ENCODE measurements around the gene HUNK.

HUNK gene

DNA sequence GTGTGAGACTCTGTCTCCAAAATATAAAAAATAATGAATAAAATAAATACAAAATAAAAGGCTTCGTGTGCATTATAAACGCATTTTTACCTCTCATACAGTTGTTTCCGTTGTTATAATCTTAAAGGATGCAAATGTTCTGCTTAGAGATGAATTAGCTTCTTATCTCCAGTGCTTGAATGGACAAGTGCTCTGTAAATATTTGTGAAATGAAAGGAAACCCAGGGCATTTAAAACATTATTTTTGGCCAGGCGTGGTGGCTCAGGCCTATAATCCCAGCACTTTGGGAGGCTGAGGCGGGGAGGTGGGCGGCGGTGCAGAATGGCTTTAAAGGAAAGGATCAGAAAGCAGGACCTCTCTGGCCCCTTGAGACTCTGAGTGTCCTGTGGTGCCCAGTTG is 94.5 kb downstream of the HUNK start:
- DNase-seq = no peak

DNA sequence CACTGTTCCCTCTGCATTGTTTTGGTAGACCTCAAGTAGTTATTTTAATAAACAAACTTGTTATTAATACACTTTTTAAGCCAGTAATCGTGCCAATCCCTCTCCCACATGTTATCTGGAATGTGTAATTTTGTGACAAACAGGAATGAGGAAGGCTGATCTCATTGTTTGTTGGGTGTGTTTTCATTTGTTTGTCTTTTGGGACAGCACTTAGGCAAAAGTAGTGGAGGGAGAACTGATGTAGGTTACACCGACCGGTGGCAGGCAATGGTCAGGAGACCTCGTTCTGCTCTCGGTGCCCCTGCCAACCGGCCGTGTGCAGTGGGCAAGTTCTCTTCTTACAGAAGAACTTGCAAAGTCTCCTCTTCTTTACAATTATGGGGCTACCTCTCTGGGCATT is 99.8 kb downstream of the HUNK start:
- no peak for DNase-seq

DNA sequence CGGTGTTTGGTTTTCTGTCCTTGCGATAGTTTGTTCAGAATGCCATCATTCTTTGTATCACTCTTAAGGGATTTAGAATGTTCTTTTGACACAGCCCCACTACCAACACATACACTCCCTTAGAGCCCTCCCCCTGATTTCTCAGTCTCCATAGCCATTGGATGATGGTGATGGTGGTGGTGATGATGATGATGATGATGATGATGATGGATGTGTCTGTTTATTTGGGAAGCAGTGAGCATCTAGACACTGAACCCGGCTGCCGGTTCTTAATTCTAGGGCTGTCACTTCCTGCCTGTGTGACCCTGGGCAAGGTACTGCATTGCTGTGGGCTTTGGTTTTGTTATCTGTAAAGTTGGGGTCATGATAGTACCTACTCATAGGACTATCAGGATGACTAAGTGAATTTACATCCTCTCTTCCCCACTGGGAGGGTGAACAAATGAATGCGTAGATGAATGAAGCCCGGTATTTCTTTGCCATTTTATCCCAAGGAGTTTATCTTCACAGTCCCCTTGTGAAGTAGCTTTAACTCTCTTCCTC is 100.7 kb downstream of the HUNK start:
- DNase-seq = no peak

DNA sequence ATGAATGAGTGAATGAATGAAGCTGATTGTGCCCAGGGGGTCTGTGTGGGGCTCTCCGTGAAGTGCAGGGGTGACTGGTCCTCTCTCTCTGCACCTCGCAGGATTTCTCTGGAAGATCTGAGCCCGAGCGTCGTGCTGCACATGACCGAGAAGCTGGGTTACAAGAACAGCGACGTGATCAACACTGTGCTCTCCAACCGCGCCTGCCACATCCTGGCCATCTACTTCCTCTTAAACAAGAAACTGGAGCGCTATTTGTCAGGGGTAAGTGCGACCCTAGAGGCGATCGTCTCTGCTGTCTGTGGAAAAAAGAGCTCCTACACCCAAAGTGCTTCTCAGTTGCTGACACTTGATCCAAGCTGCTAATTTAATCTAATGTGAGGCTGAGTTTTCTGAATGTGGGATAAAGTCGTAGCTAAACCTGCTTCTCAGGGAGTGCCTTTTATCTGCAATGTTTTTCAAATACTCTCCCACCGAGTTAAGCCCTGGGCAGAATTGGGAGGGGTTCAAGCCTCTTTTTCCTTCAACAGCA is 101.7 kb downstream of the HUNK start:
- DNase-seq = no peak

DNA sequence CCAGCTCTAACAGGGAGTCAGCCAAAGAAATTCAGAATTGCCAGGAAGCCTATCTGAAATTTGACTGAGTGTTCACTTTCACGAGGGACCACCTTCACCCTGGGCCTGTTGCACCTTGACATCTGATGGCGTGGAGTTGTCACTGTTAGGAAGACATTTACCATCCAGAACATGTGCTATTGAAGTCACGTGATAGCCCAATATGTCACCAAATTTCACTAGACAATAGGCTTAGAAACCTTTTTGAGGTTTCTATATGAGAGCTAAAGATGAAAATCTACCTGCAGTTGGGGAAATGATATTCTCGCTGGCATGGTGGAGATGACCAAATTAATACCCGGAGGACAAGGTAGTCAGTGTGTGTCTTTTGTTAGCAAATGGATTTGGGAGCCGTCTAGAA is 102.7 kb downstream of the HUNK start:
- no peak for DNase-seq

DNA sequence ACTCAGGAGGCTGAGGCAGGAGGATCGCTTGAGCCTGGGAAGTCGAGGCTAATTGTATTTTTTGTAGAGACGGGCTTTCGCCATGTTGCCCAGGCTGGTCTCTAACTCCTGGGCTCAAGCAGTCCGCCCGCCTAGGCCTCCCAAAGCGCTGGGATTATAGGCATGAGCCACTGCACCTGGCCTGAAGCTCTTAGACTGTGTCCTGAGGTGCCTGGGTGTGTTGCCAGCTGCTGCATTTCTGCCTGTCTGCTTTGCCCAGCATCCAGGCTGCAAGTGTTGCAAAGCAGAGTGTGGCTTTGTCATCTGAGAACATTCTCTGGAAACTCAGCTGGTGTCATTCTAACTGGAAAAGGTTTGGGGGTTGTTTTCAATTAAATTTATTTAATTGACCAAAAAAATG is 105.0 kb downstream of the HUNK start:
- DNase-seq = no peak

DNA sequence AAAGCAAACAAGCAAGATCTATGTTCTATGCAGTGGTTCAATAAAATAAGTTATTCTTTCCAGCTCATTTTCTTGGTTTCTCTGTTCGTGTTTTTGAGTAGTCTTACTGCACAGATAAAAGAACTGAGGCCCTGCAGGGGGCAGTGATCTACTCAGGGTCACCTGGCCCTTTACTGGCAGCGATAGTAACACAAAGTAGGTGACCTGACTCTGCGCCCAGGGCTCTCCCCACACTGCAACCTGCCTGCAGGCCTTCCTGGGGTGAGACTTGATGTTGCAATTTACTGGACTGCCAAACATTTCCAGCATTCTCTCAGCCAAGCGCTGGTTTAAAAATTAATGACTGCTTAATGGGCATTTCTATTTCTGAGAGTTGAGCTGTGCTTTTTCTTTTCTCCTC is 110.3 kb downstream of the HUNK start:
- DNase-seq = no peak

DNA sequence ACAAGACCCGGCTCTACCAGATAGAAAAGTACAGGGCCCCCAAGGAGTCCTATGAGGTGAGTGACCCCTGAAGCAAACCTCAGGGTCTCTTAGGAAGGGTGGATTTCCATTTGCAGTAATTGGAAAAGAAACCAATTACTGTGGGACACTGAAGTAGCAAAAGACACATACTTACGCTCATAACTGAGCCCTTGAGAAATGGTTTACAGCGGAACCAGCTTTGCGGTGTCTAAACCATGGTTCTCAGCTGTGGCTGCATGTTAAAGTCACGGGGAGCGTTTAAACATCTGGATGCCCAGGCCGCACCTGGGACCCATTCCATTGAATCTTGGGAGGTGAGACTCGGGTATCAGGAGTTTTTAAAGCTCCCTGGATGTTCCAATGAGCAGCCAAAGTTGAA is 110.7 kb downstream of the HUNK start:
- no peak for DNase-seq

DNA sequence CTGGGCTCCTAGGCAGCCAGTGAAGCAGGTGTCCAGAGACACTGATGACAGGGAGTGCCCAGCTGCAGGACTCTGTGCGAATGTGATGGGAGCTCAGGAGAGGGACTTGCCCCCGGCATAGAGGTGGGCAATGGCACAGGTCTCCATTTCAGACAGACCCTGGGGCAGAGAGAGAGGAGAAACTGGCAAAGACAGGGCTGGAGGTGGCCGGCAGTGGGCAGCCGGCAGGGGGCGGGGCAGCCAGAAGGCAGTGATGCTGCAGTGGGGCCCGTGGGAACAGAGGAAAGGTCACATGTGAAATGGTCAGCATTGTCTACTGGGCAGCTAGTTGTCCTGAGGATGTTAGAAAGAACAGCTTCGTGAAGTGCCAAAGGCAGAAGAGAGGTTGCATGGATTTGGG is 112.6 kb downstream of the HUNK start:
- no peak for DNase-seq

DNA sequence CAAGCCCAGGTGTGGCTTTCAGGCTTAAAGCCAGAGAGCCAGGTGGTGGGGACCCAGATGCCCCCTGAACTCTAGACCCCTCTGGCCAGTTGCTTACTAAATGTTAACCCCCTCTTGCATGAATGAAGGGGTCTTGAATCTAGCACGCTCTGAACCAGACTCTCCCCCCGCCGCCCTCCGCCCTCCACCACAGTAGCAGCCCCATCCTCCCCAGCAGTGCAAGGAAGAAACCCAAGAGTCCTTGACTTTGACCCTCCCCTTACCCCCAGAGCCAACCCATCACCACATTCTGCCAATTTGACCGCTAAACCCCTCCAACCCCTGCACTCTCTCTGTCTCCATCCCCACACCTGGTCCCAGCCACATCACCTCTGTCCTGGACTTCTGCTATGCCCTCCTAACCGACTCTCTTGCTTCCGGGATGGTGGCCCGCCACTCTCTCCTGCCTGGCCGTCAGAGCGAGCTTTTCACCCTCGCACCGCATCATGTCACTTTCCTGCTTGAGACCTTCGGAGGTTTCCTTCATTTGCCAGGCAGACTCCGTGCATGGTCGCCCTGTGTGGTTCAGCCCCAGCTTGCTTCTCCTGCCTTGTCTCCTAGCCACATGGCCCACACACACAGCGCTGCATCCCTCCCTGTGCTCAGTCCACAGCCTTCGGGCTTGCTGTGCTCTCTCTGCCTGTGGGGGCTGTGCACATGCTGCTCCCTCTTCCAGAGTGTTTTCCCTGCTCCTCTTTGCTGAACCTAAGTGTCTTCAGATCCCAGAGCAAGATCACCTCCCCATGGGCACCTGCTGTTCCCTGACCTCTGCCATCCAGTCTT is 113.4 kb downstream of the HUNK start:
- no peak for DNase-seq

DNA sequence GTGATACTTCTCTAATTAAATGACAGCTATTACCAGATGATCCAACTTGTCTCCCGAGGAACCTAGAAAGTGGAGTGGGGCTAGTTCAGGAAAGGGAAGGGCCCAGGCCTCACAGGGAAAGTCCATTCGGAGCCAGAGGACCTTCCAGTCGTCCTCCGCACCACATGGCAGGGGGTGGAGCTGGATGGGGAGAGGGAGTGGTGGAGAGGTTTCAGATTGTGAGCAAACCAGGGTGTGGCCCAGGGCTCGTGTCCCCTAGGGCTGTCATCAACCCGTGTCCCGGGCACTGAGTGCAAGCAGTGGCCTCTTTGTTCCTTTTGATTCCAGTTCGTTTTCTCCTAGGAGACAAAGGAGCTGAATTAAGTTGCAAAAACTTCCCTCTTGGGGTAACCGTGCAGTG is 114.9 kb downstream of the HUNK start:
- DNase-seq = no peak

DNA sequence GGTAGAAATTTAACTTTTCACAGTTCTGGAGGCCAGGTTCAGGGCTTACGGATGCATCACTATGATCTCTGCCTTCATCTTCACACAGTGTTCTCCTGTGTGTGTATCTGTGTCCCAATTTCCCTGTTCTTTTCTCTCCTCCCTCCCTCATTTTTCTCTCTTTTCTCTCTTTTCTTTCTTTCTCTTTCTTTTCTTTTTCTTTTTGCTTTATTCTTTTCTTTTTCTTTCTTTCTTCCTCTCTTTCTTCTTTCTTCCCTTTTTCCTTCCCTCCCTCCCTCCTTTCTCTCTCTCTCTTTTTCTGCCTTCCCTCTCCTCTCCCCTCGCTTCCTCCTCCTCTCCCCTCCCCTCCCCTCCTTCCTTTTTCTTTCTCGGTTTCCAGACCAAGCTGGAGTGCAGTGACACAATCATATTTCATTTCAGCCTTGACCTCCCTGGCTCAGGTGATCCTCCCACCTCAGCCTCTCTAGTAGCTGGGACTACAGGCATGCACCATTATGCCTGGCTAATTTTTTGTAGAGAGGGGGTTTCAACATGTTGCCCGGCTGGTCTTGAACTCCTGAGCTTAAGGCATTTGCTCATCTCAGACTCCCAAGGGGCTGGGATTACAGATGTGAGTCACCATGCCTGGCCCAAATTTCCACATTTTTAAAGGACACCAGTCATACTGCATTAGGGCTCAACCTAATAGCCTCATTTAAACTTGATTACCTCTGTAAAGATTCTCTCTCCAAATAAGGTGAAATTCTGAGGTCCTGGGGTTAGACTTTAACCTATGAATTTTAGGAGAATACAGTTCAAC is 115.9 kb downstream of the HUNK start:
- no peak for DNase-seq

DNA sequence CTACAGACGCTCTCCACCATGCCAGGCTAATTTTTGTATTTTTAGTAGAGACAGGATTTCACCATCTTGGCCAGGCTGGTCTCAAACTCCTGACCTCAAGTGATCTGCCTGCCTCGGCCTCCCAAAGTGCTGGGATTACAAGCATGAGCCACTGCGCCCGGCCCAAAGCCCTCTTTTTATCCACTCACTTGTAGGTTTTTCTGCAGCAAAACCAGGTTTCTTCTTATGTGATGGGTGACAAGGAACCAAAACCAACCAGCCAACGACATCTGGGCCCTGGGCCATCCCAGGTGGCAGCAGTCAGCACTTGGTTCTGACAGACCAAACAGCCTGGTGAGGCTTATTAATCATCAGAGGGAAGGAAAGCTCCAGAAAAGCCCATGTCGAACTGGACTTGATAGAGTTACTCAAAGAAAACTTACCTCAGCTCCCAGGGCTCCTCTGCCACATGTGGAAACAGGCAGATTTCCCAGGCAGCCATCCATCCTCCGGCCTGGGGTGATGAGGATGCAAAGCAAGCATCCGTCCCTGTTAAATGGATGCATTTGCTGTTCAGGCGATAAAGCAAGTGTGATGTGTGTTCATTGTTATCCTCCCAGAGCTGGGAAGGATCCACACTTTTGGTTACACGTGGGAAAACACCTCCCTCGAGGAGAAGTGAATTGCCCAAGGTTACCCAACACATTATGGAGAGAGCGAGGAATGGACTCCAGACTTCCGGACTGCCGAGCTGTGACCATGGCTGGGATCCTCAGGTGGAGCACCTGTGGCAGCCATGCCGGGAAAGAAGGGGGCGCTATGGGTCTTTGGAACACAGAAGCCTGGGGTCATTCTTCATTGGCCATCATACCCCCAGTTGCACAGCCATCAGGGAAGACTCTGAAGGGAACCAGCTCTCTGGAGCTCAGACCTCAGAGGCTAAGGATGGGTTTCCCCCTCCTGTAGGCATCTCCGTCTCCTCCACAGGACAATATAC is 118.8 kb downstream of the HUNK start:
- DNase-seq = no peak

DNA sequence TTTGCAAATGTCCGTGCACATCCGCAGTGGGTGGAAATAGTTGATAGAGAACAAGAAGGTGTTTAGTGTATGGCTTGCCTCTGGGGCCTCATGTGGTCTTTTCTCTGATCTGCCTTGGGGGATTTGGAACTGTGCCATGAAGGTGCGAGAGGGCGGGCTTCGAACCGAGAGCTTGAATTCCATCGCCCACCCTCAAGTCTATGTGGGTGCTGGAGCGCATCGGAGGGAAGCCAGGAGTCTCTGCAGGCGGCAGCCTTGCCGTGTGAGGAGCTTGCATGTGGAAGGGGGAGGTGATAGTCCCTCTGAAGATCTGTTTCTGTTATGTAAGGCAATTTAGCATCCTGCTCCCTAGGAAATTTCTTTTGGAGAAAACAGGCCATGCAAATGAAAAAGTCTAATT is 119.6 kb downstream of the HUNK start:
- no peak for DNase-seq

DNA sequence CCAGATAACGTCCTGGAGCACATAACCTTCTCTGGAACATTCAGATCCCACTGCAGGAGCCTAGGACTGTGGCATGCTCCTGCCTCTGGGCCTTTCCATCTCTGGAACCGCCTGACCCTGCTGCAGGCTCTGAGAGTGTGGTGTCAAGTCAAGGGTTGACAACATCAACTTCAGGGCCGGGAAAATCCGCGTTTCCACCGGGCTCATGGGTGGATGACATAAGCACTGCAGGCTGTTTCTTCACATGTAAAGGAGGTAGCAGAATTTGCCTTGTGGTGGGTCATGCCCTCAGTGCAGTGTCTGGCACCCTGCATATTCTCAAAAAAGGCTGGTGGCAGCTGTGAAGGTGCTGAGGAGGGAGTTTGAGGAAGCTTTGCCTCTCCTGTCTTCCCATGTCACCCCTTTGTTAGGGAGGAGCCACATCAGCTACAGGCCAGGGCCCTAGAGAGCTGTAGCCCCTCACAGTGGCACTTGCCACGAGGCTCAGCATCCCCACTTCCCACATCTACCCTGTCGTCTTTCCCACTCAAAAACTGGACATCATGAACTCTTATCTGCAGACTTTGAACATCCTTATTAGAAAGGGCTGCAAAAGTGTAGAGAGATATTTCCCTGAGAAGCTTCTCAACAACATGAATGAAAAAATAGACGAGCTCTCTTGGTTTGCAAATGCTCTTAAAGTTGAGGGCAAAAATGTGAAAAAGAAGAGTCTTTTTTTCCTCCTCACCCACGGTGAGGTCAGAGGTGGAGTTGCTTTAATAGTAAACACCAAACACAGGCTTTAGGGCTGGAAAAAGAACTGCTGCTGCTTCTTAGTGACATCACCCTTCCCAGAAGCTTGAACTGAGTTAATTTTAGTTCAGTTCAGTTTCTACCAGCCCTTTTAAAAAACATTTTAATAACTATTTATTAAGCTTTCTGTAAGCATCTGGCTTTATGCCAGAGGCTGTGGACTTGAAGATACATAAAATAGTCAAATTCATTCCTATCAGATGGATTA is 121.3 kb downstream of the HUNK start:
- DNase-seq = no peak

DNA sequence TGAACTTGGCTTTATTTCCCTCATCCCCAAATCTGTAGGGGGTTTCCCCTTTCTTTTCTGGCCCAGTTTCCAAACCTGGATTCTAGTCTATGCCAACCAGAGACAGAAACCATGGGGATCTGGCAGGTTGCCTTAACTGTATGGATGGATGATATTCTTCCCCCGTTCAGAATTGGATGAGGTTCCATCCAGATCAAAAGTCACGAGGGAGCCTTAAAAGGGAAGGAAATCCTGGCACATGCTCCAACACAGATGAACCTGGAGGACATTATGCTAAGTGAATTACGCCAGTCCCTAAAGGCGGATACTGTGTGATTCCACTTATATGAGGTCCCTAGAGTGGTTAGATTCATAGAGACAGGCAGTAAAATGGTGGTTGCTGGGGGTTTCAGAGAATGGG is 124.4 kb downstream of the HUNK start:
- DNase-seq = no peak

DNA sequence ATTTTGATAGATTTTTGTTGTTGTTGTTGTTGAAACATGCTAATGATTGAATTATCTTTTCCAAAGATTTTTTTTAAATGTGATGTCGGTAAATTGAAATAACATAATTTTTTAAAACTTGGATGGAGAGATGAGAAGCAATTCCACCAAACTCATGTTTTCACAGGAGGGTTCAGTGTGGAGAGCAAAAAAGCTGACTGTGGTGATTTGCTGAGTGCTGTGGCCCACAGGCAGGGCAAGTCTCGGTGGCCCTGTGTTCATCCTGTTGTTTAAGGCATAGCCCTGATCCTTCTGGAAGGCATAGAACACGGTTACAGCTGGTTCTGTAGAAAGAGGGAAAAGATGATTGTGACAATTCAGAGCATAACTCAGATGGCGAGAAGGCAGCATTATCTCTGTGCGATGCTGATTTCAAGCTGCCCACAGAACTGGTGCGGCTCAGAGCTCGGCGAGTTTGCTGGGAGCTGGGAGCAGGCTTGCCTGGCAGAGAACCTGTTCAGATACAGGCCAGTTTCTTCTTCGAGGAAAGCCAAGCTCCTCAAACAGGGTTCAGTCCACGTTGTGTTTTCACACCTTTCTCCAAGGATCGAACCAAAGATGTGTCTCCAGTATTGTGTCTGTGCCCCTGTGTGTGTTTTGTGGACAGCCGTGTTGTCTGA is 127.1 kb downstream of the HUNK start:
- DNase-seq = no peak

DNA sequence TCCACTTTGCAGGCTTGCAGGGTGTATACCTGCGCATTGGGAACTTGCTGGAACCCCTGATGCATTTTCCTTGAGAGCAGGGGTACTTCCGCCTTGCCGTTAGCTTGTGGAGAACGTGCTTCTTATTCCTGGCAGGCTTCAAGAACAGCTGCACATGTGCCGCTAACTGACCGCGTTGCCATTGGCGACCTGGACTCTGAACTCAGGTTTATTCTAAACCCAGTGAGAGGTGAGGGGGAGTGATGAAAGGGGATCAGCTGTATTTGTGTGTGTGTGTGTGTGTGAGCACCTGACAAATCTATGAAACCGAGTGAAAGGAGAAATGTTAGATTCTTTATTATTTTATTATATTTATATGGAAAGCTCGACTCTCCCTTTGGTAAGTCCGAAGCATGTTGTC is 128.6 kb downstream of the HUNK start:
- DNase-seq = no peak

DNA sequence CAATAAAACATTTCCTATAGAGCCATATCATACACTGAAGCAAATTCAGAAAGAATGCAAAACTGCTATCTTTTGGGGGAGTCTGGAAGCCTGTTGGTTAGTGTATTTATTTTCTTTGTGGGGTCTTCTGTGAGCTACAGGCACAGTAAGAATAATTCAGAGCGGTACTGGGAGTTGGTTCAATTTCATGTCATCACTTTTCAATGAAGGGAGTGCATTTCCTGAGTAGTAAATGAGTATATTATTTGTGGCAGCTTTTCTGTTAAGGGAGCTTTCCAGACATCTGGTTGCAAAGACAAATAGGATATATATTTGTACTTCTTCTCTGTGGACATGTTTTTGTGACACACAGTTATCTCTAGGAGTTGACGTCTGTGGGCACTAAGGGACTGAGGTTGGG is 130.6 kb downstream of the HUNK start:
- no peak for DNase-seq

DNA sequence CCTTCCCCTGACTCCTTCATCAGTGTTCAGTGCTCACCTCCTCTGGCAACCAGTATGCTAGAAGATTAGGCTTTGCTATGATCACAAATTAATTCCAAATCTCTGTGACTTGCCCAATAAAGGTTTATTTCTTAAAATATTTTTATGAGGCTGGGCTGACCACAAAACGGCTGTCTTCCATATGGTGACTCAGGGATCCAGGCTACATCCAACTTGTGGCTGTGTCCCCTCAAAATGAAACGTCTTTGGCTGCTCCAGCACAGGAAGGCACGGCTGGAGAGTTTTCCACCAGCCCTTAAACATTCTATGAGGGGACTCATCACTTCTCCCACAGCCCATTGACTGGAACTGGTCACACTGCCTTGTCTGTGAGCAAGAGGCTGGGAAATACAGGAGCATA is 131.5 kb downstream of the HUNK start:
- DNase-seq = no peak

DNA sequence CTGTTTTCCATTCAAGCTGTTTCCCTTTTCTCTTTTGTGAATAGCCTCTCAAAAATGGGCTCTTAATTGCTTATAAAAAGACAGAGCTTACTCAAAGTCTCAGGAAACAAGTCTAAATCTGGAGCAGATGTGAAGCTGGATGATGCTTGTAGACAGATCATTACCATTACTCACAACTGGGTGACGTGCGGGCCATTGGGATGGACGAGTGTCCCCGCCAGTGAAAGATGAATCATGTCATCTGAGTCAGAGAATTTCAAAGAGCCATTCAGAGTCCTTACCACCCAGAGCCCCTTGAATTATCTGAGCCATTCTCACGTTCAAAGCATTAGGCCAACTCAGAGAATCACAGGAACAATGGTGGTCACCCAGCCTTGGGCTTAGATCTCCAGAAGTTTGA is 134.6 kb downstream of the HUNK start:
- no peak for DNase-seq
